Right lobe of liver (tissue), 4 donors: Measurements from ENCODE around the gene SMPD2.

Experiments
- POLR2A ChIP-seq: fragments of 450-650 bp; IDR thresholded peaks from one replicate; pipeline ENCODE4 v1.6.1; 2017; ENCODE audit warnings: antibody characterized with exemption, mild to moderate bottlenecking
- TF ChIP-seq, protein P1 (sequence below), 4 donors: fragments of 200-600 bp in 3 of 4; fragments of 450-650 bp in 1 of 4; IDR thresholded peaks; one replicate each; pipeline versions ENCODE4 v1.5.1 to v1.8.0; 2016 to 2022; ENCODE audit warnings: antibody characterized with exemption in 4 of 4, mild to moderate bottlenecking in 2 of 4
- donor health status: DM: no; HTN: no; CAD: no.
- donor health status: DM: no; HTN: no; CAD: no.
- donor health status: DM: no; HTN: yes; CAD: no.

DNA sequence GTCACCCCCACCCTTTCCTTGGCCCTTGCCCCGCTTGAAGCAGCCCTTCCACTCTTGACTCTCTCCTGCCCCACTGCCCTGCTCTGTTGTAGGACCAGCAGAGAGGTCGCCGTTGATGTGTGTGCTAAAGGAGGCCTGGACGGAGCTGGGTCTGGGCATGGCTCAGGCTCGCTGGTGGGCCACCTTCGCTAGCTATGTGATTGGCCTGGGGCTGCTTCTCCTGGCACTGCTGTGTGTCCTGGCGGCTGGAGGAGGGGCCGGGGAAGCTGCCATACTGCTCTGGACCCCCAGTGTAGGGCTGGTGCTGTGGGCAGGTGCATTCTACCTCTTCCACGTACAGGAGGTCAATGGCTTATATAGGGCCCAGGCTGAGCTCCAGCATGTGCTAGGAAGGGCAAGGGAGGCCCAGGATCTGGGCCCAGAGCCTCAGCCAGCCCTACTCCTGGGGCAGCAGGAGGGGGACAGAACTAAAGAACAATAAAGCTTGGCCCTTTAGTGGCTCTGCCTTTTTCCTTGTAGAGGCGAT, 3.0 kb downstream of the SMPD2 start:
- TF ChIP-seq, protein P1, sequence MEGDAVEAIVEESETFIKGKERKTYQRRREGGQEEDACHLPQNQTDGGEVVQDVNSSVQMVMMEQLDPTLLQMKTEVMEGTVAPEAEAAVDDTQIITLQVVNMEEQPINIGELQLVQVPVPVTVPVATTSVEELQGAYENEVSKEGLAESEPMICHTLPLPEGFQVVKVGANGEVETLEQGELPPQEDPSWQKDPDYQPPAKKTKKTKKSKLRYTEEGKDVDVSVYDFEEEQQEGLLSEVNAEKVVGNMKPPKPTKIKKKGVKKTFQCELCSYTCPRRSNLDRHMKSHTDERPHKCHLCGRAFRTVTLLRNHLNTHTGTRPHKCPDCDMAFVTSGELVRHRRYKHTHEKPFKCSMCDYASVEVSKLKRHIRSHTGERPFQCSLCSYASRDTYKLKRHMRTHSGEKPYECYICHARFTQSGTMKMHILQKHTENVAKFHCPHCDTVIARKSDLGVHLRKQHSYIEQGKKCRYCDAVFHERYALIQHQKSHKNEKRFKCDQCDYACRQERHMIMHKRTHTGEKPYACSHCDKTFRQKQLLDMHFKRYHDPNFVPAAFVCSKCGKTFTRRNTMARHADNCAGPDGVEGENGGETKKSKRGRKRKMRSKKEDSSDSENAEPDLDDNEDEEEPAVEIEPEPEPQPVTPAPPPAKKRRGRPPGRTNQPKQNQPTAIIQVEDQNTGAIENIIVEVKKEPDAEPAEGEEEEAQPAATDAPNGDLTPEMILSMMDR (IDR thresholded peaks at IDR 0.05), result no peak
- no peak for TF ChIP-seq POLR2A
